HG03045 (cell line): Measurements from ENCODE around the gene PXN.
"Not testable (repeated sequence)": the region's sequence is repeated elsewhere in the genome, so short reads cannot be mapped to it uniquely, and the experiment has no call there.

ENCODE experiments used
- ATAC-seq: cut with Tn5 transposase; IDR thresholded peaks from one replicate; pipeline ENCODE4 v1.9.1; 2021; ENCODE audit warnings: mild to moderate bottlenecking, moderate library complexity; ENCODE audit not compliant: unreplicated experiment

Gene PXN

GRCh38 chr12:120211904-120212283 lies 53.6 kb downstream of the PXN start:
- ATAC-seq: no peak

- ATAC-seq: no peak
These were observed 54.2 kb downstream of the PXN start for GRCh38 chr12:120211243-120211903.

GRCh38 chr12:120209851-120210250 lies 55.7 kb downstream of the PXN start:
- ATAC-seq: no peak

GRCh38 chr12:120207227-120207626 lies 58.3 kb downstream of the PXN start:
- no peak for ATAC-seq

GRCh38 chr12:120206781-120207180 lies 58.7 kb downstream of the PXN start:
- ATAC-seq: not testable (repeated sequence)

- ATAC-seq: no peak
These were observed 59.3 kb downstream of the PXN start for GRCh38 chr12:120206228-120206627.

- no peak for ATAC-seq
These were observed 61.4 kb downstream of the PXN start for GRCh38 chr12:120204171-120204570.

- no peak for ATAC-seq
These were observed 65.1 kb downstream of the PXN start for GRCh38 chr12:120200364-120200800.

- ATAC-seq: no peak
These were observed 65.8 kb downstream of the PXN start for GRCh38 chr12:120199595-120200306.

- no peak for ATAC-seq
These were observed 66.5 kb downstream of the PXN start for GRCh38 chr12:120199025-120199424.

GRCh38 chr12:120197542-120197887 lies 68.0 kb downstream of the PXN start:
- ATAC-seq: no peak

GRCh38 chr12:120196817-120197541 lies 68.6 kb downstream of the PXN start:
- ATAC-seq: not testable (repeated sequence)

- ATAC-seq: no peak
These were observed 69.2 kb downstream of the PXN start for GRCh38 chr12:120196363-120196762.

- ATAC-seq: peak; percentile 67
These were observed 70.8 kb downstream of the PXN start, which contains the start of gene GCN1 for GRCh38 chr12:120194534-120195395. TSS of gene GCN1 (minus strand) at chr12:120194715. CDS start at chr12:120194697, 18 bp downstream.

- no peak for ATAC-seq
These were observed 71.3 kb downstream of the PXN start for GRCh38 chr12:120194226-120194533.

- ATAC-seq: not testable (repeated sequence)
These were observed 72.2 kb downstream of the PXN start for GRCh38 chr12:120193286-120193685.

GRCh38 chr12:120190985-120191480 lies 74.5 kb downstream of the PXN start:
- no peak for ATAC-seq

GRCh38 chr12:120190386-120190785 lies 75.1 kb downstream of the PXN start:
- no peak for ATAC-seq

- no peak for ATAC-seq
These were observed 78.9 kb downstream of the PXN start for GRCh38 chr12:120186654-120187053.

GRCh38 chr12:120183211-120183631 lies 82.3 kb downstream of the PXN start:
- no peak for ATAC-seq
